ENCODE measurements around the gene CCL21.
A peak's percentile ranks its signal among the peaks of the same experiment; 100 is the strongest.

The CCL21 gene

GRCh38 chr9:34707130-34707529 is 2.8 kb downstream of the CCL21 start:
- DNase-seq (ENCODE audit: low read depth), result no peak

- DNase-seq (ENCODE audit: low read depth), result peak; percentile 45
Observed at GRCh38 chr9:34701769-34702736, 7.9 kb downstream of the CCL21 start.

GRCh38 chr9:34701023-34701768 is 8.7 kb downstream of the CCL21 start:
- DNase-seq (ENCODE audit: low read depth), result peak; percentile 14

GRCh38 chr9:34694811-34695210 is 15.1 kb downstream of the CCL21 start:
- no peak for DNase-seq (ENCODE audit: low read depth)

GRCh38 chr9:34693560-34693959 is 16.4 kb downstream of the CCL21 start:
- no peak for DNase-seq (ENCODE audit: low read depth)

- DNase-seq (ENCODE audit: low read depth), result no peak
Observed at GRCh38 chr9:34691936-34692315, 18.0 kb downstream of the CCL21 start.

GRCh38 chr9:34690983-34691935 is 18.7 kb downstream of the CCL21 start, which contains the start of gene CCL19:
TSS of gene CCL19 (minus strand) at chr9:34691276. CDS start at chr9:34691139, 137 bp downstream.
- DNase-seq (ENCODE audit: low read depth), result no peak

- DNase-seq (ENCODE audit: low read depth), result no peak
Observed at GRCh38 chr9:34689512-34689911, 20.4 kb downstream of the CCL21 start.

GRCh38 chr9:34689116-34689470 is 20.8 kb downstream of the CCL21 start:
- DNase-seq (ENCODE audit: low read depth), result no peak

- no peak for DNase-seq (ENCODE audit: low read depth)
Observed at GRCh38 chr9:34688329-34689115, 21.4 kb downstream of the CCL21 start.

- no peak for DNase-seq (ENCODE audit: low read depth)
Observed at GRCh38 chr9:34687276-34688030, 22.5 kb downstream of the CCL21 start.

- DNase-seq (ENCODE audit: low read depth), result no peak
Observed at GRCh38 chr9:34686732-34687131, 23.2 kb downstream of the CCL21 start.

- no peak for DNase-seq (ENCODE audit: low read depth)
Observed at GRCh38 chr9:34686231-34686630, 23.7 kb downstream of the CCL21 start.

GRCh38 chr9:34685591-34685990 is 24.3 kb downstream of the CCL21 start:
- no peak for DNase-seq (ENCODE audit: low read depth)

GRCh38 chr9:34684816-34685215 is 25.1 kb downstream of the CCL21 start:
- DNase-seq (ENCODE audit: low read depth), result no peak

- no peak for DNase-seq (ENCODE audit: low read depth)
Observed at GRCh38 chr9:34684145-34684544, 25.8 kb downstream of the CCL21 start.

- no peak for DNase-seq (ENCODE audit: low read depth)
Observed at GRCh38 chr9:34675869-34676268, 34.1 kb downstream of the CCL21 start.

- DNase-seq (ENCODE audit: low read depth), result no peak
Observed at GRCh38 chr9:34675048-34675714, 34.8 kb downstream of the CCL21 start.

- DNase-seq (ENCODE audit: low read depth), result no peak
Observed at GRCh38 chr9:34674440-34674839, 35.5 kb downstream of the CCL21 start.

- no peak for DNase-seq (ENCODE audit: low read depth)
Observed at GRCh38 chr9:34671307-34671706, 38.6 kb downstream of the CCL21 start.

Measured in HS-27A (cell line).